Kidney tubule cell (primary cell): ENCODE results near the gene SCN3A.

ENCODE experiments used
- DNase-seq: peaks from one replicate; pipeline ENCODE4 v3.0.0-alpha.2; 2018; ENCODE audit warnings: low spot score

The SCN3A gene

GRCh38 chr2:165056564-165056963, 147.3 kb downstream of the SCN3A start:
- no peak for DNase-seq

- DNase-seq: peak; percentile 6
These were observed 148.6 kb downstream of the SCN3A start for GRCh38 chr2:165055082-165055851.

GRCh38 chr2:165054652-165055051, 149.2 kb downstream of the SCN3A start:
- DNase-seq: no peak

- DNase-seq: no peak
These were observed 159.1 kb downstream of the SCN3A start for GRCh38 chr2:165044505-165045303.
